ENCODE measurements around the gene DZIP1. TPM values are rescaled to one million over a fixed set of nuclear protein-coding genes. Genes with fewer than 3 reads are reported as not detected.

Gene DZIP1
- total and polyA plus RNA-seq, 12 donors = 6.7 to 16.7 (median 9.9) TPM

DNA sequence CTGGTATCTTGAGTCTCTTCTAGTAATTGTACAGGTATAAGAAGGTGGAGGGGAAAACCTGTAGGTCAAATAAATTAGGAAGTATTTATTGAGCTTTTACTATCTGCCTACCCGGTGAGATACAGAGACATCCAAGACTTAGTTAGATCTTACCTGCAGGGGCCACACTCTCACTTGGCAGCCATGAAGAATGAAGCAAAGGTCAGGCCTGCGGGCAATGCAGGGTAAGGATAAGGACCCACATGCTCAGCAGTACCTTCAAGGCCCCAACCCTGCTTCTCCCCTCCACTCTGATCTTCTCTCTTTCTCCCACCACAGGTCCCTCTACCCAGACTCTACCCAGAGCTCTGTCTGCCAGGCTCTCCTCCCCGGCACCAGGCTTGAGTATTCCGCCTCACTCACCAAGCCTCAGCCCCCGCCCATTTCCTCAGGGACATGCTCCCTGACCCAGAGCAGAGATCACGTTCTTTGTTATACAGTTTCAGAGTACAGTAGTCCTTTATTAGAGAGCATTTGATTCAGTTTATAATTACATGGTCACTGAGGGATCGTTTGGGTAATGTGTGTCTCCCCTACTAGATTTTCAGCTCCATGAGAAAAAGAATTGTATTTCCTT lies 110.9 kb downstream of the DZIP1 start:
- TF ChIP-seq POLR2A (IDR thresholded peaks at IDR 0.05) = no peak
- no peak for TF ChIP-seq CTCF (IDR thresholded peaks at IDR 0.05)
- no peak overlapping the region for H3K4me3 ChIP-seq
- 70 to 75% (median 71%) methylated on average over 7 of the region's 7 CpGs for WGBS, 4 donors
- H3K36me3 ChIP-seq (replicated peaks in 1 of 2) = no peaks in the 10 kb centered on the region
- no peaks in the 10 kb centered on the region for H3K27me3 ChIP-seq
- H3K9me3 ChIP-seq (replicated peaks in 1 of 3) = no peaks in the 10 kb centered on the region
- DNase-seq = no peak
- intact Hi-C loops (cut with DNase I) = no loop called here
- H3K4me1 ChIP-seq (replicated peaks in 1 of 2) = no peaks in the 10 kb centered on the region
- H3K27ac ChIP-seq = no peak overlapping the region

GRCh38 chr13:95530178-95530577 lies 114.3 kb downstream of the DZIP1 start:
- intact Hi-C loops (cut with DNase I) = no loop called here

More at GRCh38 chr13:95530178-95530577, 114.3 kb downstream of the DZIP1 start:
- Histone ChIP-seq H3K27me3 (no peaks in the 10 kb centered on the region), H3K27ac (no peak overlapping the region), H3K4me1 (replicated peaks in 1 of 2) (no peaks in the 10 kb centered on the region), H3K4me3 (no peak overlapping the region), H3K36me3 (replicated peaks in 1 of 2) (no peaks in the 10 kb centered on the region), H3K9me3 (replicated peaks in 1 of 3) (no peaks in the 10 kb centered on the region)
- WGBS, 4 donors = 41 to 56% (median 50%) methylated on average over 5 of the region's 5 CpGs
- DNase-seq = no peak
- TF ChIP-seq POLR2A (IDR thresholded peaks at IDR 0.05) = no peak
- TF ChIP-seq CTCF (IDR thresholded peaks at IDR 0.05) = no peak

Other genes with a start within 250 kb of the DZIP1 start
- under 1 TPM in 2 of 9 donors, not detected in 7; 0.23 to 0.28 TPM for gene CLDN10, start 92.0 kb downstream of the DZIP1 start, total RNA-seq
- gene CLDN10, start 92.0 kb downstream of the DZIP1 start, polyA plus RNA-seq = under 1 TPM in 1 of 3 donors, not detected in 2; 0.54 TPM
- gene DNAJC3, start 32.4 kb upstream of the DZIP1 start, total RNA-seq = 10 to 100 TPM; 37.4 to 99.0 (median 47.2) TPM
- gene DNAJC3, start 32.4 kb upstream of the DZIP1 start, polyA plus RNA-seq = 10 to 100 TPM in 1 of 3 donors, 1 to 10 TPM in 2; 8.7 to 71.0 (median 9.4) TPM

All from adrenal gland (tissue), 12 donors.